Stimulated activated CD8-positive, alpha-beta memory T cell treated with anti-CD3 and anti-CD28 coated beads, Interleukin-2, amount 100 ng/mL, for 48 hours (primary cell): ENCODE data around the gene LCE1B.

ENCODE experiments used
- DNase-seq, 2 donors: peaks; one replicate each; pipeline ENCODE4 v3.0.0-alpha.2; 2020; ENCODE audit warnings: low read depth in 2 of 2

The LCE1B gene

DNA sequence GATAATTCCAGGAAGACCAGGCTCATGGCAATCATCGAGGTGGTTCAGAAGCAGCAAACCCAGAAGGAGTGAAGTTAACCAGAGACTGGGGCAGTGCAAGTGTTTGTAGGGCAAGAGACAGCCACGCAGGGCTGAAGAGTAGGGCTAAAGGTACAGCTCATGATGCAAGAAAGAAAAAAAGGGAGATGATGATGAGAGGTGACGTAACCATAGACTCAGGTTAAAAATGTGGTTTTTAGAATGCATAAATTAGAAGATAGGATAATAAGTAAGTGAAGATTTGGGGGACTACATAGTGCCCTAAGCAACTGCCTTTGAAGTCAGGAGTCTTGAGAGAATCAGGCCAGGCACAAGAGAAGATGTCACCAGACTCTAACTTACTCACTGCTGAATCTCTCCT, 48.4 kb downstream of the LCE1B start:
- no peak for DNase-seq

DNA sequence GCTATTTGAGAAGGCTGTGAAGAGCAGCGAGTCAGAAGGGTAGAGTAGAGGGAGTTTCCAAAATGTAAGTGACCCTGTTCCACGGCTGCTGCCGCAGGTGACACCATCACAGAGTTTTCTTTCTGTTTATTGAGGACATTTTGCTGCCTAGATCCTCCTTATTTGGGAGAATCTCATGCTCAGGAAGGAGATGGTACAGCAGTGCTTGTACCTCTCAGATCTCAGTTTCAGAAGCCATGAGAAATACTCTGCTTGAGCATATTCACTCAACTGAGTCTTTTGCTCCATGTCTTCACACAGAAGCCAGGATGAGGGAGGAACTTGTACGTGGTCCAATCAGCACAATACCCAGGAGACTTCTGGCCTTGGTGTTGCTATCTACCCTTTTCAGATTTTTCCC, 49.6 kb downstream of the LCE1B start:
- no peak for DNase-seq
